Cerebellar nuclear complex (tissue), 1 donor: ENCODE results near the gene HHLA2.
"Not testable (repeated sequence)": the region's sequence is repeated elsewhere in the genome, so short reads cannot be mapped to it uniquely, and the experiment has no call there.

ENCODE experiments used
- DNase-seq, 2 experiments: peaks; one replicate each; lab custom pipeline; 2025; lab: John Stamatoyannopoulos, UW

Gene HHLA2

DNA sequence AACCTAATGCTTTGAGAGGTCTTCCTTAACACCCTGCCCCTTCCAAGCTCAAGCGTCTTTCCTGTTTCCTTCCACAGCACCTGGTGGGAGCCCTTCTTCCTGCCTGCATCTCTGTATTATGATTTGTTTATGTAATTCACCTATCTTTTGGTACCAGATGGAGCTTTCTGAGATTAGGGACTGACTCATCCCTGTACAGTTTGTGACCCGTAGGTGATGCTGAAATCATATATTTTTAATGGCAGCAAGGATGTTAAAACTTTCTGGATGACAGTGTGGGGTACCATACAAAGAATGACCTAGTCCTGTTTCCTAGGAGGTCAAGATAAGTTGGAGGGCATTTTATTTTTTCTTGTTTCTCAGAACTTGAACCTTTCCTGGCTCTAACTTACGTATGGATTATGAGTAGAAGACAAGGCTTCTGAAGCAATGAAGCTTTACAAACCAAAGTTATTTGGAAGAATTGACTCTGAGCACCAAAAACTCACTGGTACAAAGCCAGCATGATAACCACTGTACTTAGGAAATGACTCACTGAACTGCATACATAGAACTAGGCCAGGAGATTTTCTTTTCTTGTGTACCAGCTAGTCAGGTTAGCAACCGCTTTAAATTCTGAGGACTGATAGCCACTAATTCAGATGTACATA is 46.6 kb downstream of the HHLA2 start:
- no peak for DNase-seq

DNA sequence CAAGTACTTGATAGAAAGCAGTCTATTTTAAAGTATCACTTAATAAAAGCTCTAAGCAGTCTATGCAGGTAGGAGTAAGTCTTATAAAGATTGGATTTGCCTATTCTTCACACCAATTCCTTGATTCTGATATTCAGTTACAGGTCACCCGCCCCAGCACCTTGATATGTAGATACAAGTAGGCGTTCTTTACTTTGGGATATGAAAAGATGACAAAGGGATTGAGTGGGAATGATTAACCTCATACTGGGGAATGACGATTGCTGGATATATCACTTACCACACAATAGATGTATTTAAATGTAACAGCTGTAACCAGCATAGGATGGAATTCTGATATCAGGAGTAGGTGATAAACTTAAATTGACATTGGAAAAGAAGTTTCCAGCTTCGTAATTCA is 47.1 kb downstream of the HHLA2 start:
- no peak for DNase-seq

DNA sequence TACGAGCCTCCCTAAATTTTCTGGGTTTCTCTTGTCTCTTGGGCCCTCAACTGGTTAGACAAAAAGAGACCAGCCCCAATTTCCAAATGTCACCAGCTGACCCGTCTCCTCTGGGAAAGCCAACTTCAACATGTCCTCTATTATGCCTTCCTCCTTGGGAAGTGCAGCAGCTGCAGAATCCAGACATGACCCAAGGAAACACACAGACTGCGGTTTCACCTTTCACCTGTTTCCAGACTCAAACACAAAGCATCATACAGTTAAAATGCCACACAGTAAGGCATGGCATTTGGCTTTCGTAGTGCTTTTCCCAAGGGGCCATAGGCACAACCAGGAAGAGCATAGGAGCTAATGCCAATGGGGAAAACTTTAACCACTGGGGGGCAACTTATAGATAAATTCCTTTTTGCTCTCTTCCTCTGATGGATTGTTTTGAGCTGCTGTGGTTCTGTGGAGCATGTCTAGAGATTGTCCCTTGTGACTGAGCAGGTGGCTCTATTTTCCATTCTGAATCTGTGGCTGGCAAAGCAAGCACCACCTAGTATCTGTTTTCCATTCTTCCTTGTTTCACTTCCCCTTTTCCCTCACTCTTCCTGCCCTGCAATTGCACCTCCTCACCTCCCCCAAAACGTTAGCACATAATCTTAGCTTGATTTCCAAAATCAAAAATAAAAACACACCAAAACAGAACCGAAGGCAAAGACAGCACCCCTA is 49.3 kb downstream of the HHLA2 start:
- DNase-seq = no peak

DNA sequence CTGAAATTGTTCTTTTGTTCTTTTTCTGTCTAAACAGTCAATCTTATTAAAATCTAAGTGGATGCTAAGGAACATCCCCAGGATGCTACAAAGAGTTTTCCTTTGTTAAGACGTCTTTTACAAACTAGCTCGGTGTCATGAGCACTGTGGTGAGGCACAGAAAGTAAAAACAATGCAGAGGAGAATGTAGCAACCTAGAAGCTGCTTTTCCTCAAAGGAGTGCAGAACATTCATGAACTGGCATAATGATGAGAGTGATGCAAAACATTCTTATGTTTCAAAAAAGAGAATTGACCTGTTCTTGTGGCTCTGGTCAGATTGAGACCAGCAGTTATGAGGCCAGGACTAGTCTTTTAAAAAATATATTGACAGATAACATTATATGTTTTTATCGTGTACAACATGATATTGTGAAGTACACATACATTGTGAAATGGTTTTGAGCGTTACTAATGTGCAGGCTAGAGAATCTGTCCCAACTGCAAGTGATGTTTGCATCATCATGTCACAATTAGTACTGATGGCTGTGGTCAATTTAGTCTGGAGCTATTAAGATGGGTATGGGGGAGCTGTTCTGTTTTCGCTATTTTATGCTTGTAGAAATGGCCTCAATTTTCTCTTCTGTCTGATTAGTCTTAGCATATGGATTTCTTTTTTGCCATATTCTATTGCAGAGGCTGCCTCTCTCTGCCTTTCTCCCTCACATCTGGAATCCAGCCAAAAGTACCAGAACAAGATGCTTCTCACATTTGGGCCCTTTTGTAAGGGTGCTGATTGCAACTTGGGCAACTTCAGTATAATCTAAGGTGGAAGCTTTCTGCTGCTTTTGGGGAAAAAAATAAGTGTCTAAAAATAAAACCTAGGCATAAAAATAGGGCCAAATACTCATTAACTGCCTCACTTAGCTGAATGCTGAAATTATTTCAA is 50.2 kb downstream of the HHLA2 start:
- DNase-seq = no peak

DNA sequence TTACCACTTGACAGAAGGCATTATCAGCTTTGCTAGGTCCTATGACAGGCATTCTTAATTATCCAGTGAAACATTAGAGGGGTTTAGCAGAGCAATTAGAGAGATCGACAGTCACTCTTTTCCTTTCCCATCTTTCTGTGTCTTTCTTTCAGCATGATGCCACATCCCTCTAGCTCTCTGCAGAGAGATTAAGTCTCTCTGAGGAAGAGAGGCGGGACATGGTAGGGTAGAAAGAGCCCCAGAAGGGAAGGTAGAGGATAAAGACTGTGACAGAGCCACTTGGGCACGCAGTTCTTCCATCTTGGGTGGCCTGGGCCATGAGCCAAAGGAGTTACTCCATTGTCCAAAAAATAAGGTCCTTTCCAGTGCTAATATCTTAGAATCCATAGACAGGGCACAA is 55.8 kb downstream of the HHLA2 start:
- DNase-seq = no peak

DNA sequence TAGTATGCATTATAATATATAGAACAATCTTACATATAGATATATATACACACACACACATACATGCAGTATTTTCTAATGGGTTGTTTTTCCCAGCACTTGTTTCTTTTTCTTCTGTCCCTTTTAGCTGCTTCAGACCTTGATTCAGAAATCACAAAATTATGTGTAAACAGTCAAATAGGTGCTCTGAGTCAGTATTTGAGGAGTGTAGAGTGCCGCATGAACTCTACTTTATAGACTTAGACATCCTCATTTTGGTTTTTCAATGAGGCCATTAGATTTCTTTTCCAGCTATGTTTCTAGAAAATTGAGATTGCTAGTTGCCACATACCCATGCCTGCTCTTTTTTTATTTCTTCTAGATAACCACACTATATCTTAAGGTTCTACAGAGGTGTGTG is 58.2 kb downstream of the HHLA2 start:
- no peak for DNase-seq

DNA sequence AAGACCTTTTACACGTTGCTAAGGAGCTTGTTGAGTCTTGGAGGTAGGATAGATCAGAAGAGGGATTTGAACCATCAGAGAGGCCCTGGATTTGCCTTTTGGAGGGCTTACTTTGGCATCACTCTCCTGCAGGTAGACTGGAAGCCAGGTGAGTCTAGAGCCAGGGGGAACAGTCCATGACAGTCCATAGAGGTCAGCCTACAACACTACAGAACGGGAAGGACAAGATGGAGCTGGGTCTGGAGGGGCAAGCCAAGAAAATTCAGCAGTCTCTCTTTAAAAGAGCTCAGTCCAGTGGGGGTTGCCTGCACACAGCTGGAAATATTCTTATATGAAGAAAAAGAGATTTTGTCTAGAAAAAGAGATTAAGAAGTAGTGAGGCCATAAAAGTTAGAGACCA is 60.7 kb downstream of the HHLA2 start:
- no peak for DNase-seq

DNA sequence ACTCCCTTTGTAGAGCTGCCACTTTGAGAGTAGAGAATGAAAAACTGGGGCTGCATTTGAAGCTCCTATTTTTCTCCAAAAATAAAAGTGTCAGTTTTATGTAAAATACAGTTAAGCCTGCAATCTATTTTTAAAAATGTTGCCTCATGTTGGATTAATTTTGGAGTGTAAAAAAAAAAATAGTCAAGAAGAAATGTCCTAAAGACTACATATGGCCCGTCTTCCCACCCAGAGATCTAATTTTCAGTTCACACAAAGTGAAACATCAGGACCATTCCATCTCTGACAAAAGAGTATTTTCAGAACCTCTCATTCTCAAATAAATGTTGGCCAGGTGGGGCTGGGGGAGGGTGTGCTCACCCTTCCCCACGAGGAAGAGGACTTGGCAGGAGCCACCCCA is 62.7 kb downstream of the HHLA2 start:
- no peak for DNase-seq

DNA sequence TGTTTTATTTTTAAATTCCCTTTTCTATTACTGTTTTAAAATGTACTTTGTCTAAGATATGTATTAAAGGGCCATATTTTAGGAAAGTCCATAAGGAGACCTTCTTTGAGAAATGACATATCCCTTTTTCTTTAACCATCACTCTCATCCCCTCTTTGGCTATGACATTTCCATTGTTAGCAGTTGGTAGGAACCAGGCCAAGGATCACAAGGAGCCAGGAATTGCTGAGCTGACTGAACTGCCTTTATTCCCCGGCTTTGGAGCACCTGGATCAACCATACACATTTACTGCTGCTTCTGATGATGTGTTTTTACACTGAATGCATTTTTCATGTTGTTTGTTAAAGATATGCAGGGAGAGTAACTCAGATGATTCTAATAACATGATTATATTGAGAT is 79.7 kb downstream of the HHLA2 start:
- DNase-seq = no peak

DNA sequence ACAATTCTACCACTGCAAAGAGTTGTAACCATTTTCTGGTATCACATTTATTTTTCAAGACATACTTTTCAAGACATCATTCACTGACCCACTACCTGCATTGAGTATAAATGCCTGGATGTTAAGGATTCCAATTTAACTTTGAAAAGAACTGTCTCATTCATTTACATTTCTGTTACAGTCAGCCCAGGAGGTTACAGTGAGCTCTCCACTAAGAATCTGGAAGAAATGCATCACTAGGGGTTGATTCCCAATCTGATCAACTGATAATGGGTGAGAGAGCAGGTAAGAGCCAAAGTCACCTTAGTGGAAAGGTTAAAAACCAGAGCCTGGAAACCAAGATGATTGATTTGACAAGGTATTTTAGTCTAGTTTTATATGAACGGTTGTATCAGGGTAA is 81.0 kb downstream of the HHLA2 start:
- no peak for DNase-seq

DNA sequence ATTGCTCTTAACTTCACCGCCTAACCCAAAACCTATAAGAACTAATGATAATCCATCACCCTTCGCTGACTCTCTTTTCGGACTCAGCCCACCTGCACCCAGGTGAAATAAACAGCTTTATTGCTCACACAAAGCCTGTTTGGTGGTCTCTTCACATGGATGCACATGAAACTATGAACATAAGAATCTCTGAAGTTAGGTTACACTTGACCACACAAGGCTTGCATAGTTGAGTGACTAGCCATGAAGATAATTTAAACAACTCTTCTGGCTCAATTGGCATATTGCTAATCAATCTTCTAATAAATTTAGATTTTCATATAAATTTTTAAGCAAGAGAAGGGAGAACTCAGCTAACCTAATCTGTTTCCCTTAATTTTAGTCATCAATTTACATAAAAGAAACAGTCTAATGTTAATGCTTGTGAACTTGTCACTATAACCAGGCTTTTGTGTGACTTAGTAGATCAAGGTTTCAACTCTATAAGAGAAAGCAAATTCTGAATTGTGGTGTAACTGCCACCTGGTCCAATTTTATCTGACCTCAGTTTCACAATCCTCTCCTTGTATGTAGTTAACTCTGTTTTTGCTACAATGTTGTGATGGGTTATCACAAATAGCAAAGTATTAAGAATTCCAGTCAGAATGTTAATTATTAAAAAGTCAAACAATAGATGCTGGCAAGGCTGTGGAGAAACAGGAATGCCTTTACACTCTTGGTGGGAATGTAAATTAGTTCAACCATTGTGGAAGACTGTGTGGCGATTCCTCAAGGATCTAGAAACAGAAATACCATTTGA is 82.0 kb downstream of the HHLA2 start:
- no peak for DNase-seq

DNA sequence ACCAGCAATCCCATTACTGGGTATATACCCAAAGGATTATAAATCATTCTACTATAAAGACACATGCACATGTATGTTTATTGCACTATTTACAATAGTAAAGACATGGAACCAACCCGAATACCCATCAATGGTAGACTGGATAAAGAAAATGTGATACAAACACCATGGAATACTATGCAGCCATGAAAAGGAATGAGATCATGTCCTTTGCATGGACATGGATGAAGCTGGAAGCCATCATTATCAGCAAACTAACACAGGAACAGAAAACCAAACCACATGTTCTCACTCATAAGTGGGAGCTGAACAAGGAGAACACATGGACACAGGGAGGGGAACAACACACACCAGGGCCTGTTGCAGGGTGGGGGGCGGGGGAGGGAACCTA is 82.6 kb downstream of the HHLA2 start:
- not testable (repeated sequence) for DNase-seq

DNA sequence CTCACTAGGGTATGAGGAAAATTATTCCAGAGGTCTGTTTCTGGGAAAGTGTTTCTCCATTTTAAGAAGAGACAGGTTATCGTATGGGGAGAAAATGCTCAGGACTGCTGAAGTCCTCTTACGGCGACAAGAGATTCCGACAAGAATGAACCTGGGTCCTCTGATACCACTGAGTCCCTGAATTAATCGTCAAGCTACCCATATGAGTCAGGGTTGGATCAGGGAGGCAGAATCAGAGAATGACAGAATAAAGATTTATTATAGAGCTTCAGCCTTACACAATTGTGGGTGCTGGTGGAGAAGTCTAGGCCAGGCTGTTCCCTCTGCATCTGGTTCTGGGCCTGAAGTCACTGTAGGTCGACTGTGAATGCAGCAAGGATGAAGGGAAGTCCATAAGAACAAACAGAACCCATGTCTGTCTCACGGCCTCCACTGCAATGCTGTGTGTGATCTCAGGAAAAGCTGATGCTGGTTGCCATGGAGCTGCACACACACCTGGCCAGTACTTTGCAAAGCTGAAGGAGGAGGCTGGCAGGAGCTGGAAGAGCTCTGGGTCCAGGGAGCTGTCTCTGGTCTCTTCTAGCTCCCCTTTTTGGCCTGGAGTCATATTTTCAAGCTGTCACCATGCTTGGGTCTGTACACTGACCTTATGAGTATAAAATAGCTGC is 83.9 kb downstream of the HHLA2 start:
- no peak for DNase-seq

DNA sequence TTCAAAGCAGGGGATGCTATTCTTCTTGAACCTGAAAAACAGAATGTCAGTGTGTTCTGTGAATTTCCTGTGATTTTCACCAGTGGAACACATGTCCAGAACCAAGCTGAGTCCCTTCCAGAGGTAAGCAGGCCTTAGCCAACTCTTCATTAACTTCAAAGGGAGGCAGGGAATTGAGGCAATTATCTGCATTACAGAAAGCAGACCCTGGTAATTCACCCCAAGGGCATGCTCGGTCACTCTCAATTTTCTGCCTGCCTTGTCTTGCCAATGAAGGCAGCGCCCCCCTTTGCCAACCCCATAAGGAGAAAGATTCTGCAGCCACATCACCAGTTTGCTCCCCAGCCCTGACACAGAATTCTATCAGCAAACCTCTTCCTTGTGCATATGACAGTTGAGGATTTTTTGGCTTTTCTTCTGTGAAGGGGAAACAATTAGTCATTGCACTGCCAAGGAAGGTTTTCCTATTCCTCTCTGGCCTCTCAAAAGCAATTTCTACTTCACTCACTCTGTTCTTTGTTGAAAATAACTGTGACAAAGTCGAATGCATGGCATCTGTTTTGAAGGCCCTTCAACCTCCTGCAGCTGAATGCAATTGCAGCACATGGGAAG is 85.3 kb downstream of the HHLA2 start:
- no peak for DNase-seq

DNA sequence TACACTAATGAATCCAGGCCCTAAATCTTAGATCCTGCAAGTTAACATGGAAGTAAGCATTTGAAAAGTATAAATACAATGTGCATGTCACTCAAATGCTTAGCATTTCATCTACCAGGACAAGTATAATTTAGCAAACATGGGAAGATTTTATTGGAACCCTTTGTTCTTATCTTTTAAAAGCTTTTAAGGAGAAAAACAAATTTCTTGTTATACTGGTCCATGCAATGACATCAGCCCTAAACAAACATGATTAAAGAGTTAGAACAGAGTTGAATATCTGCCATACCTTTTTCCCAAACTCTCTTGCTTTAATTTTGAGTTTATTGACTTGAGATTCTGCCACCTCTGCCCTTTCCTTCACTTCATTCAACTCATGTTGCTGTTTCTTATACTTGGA is 87.0 kb downstream of the HHLA2 start:
- DNase-seq = no peak

DNA sequence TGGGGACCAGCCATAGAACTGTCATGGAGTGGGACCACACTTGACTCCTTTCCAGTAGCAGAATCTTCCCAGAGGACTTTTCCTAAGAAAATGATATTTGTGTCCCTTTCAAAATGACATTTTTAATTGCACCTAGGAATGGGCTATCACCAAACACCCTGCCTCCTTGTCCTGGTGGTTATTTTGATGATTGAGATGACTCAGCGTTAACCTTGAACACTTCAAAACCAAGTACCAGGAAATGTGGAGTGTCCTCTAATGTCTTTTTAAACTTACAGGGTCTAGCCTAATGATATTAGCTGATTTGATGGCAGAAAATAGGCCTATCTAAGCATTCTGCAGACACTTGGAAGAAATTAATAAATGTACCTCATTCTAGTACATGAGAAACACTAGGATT is 90.7 kb downstream of the HHLA2 start:
- DNase-seq = no peak

DNA sequence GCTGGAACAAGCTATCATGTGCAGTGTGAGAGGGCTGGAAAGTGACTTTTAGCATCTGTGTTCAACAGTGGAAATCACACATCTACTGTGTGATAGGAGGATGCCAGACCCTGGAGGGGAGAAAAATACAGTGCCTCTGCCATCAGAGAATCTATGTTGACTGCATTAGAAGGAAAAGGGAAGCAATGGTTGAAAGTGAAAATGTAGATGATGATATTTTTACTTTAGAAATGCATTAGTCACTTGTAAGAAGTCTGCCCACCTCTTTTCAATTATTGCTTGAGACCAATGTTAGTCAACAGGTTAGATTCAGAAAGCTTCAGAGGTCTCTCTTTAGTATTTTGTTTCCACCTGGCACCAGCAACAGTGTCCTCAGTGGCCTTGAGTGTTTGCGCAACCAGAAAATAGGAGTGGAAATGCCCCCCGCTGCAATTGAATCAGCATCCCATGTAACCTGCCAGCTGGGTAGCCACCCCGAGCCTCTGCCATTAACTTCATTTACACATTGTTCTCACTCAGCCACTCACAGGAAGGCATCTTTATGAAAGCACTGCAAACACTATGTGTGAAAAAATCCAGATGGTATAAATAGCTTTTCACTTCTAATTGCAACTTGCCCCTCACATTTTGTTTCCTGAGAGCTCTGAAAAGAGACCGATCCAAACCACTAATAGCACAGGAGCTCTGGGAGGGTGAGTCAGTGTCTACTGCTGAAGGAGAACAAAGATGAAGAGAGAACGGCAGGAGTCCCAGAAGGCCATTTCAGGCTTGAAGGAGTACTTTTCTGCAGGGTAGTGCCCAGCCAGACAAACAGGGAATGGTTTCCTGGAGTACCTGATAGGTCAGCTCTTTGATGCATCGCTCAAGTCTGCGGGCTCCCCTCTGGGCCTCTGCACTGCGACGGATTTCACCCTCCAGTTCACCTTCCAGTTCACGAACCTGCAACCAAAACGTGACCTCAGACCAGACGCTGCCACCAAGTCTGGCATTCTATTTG is 92.1 kb downstream of the HHLA2 start:
- no peak for DNase-seq

DNA sequence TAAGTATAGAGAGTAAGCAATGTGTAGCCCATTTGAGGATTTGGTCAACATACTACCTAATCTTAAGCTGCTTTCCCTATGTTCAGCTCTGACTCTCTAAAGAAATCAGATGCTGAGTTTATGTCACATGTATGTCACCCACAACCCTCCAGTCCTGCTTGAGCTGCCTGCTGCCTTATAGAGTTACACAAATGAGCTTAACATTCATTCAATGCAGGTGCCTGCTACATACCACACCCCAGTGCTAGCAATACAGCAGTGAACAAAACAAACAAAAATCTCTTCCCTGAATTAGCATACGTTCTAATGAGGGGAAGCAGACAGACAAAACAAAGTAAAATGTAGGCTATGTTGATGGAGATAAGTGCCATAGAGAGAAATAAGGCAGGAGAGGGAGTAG is 93.0 kb downstream of the HHLA2 start:
- DNase-seq = no peak

DNA sequence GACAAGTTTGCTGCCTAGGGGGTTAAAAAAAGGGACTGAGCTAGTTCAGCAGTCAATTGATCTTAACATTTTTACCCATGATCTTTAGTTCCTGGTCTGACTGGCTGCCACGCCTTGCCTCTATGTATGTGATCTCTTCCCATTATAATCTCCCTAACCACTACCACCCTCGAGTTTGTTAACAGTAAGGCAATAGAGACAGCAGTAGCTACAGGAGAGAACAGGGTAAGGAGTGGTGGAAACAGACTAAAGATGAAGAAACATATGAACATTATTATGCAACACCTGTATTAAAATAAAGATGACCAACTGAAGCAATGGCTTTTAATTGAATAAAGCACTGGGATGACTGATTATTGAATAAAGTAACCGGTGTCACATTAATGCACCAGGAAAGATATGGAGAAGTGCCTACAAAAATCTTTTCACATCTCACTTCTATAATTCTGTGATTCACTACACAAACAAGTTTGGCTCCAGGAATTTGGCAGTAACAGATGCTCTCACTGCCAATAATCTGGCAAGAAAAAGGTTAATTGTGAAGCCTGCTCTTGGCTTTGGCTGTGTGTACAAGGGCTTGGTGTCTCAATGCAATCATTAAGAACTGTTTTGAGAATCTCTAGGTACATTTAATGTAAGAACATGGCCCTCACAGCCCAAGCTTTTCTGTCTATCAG is 95.7 kb downstream of the HHLA2 start:
- no peak for DNase-seq
